CD4-positive, alpha-beta T cell (primary cell): ENCODE measurements around the gene TRAPPC2. TPM values are rescaled to one million over a fixed set of nuclear protein-coding genes. Genes with fewer than 3 reads are reported as not detected.
A peak's percentile ranks its signal among the peaks of the same experiment; 100 is the strongest.
"Not testable (repeated sequence)": the region's sequence is repeated elsewhere in the genome, so short reads cannot be mapped to it uniquely, and the experiment has no call there.

Source experiments
- ATAC-seq: fragments of 200-7000 bp; cut with Tn5 transposase; one replicate; pipeline ENCODE4 v1.10.0; 2022; ENCODE audit warnings: mild to moderate bottlenecking; ENCODE audit not compliant: poor library complexity
- CTCF ChIA-PET: fragments of 350-600 bp; sonication (Branson Sonifier 250); formaldehyde crosslinking; loops from one replicate; lab custom pipeline; 2021; ENCODE audit warnings: antibody characterized with exemption, inconsistent platforms; lab: Charles Lee
- POLR2A ChIA-PET: fragments of 350-600 bp; sonication (Branson Sonifier 250); formaldehyde crosslinking; loops from one replicate; lab custom pipeline; 2021; ENCODE audit warnings: antibody characterized with exemption, inconsistent platforms; lab: Charles Lee
- DNase-seq, 14 experiments: peaks; one replicate each; pipeline ENCODE4 v3.0.0-alpha.2; 2013 to 2020; ENCODE audit warnings: mixed read lengths in 2 of 14
- H3K27ac ChIP-seq, 2 donors: one replicate each; pipeline versions ENCODE4 v1.5.1 to v1.7.0; 2013; ENCODE audit warnings: low read length in 2 of 2, low read depth in 1 of 2, mild to moderate bottlenecking in 1 of 2
- H3K27me3 ChIP-seq, 2 experiments: 1 replicate in 1 of 2; 2 replicates in 1 of 2; pipeline versions ENCODE4 v1.6.1 to v1.7.0; 2013; ENCODE audit warnings: low read length in 2 of 2, control low read depth in 1 of 2, mild to moderate bottlenecking in 1 of 2, moderate library complexity in 1 of 2; ENCODE audit not compliant: insufficient read depth in 2 of 2, control insufficient read depth in 1 of 2
- H3K36me3 ChIP-seq: one replicate; pipeline ENCODE4 v1.6.1; 2013; ENCODE audit warnings: low read length, control low read depth; ENCODE audit not compliant: insufficient read depth
- H3K4me1 ChIP-seq: one replicate; pipeline ENCODE4 v1.6.1; 2013; ENCODE audit warnings: low read length, control low read depth; ENCODE audit not compliant: insufficient read depth
- H3K4me3 ChIP-seq: one replicate; pipeline ENCODE4 v1.5.1; 2013; ENCODE audit warnings: mild to moderate bottlenecking, low read length, moderate library complexity
- H3K9me3 ChIP-seq, 2 experiments: 1 replicate in 1 of 2; 2 replicates in 1 of 2; pipeline versions ENCODE4 v1.6.1 to v1.7.0; 2013; ENCODE audit warnings: low read length in 2 of 2, mild to moderate bottlenecking in 2 of 2, control low read depth in 1 of 2, moderate library complexity in 1 of 2; ENCODE audit not compliant: control insufficient read depth in 1 of 2, insufficient read depth in 1 of 2
- H3K27ac Mint-ChIP-seq: one replicate; pipeline ENCODE4 v1.8.0; 2020; ENCODE audit warnings: mixed read lengths
- H3K27me3 Mint-ChIP-seq: one replicate; pipeline ENCODE4 v1.8.0; 2021; ENCODE audit warnings: mixed read lengths
- H3K36me3 Mint-ChIP-seq: one replicate; pipeline ENCODE4 v1.8.0; 2021; ENCODE audit warnings: low read depth, mixed read lengths
- H3K4me1 Mint-ChIP-seq: one replicate; pipeline ENCODE4 v1.8.0; 2021; ENCODE audit warnings: low read depth, mixed read lengths
- H3K4me3 Mint-ChIP-seq: one replicate; pipeline ENCODE4 v1.8.0; 2020; ENCODE audit warnings: mild to moderate bottlenecking, mixed read lengths
- H3K9me3 Mint-ChIP-seq: one replicate; pipeline ENCODE4 v1.8.0; 2020; ENCODE audit warnings: mixed read lengths
- CTCF ChIP-seq: fragments of 200-600 bp; IDR thresholded peaks from one replicate; pipeline ENCODE4 v1.8.0; 2022; ENCODE audit warnings: antibody characterized with exemption, mild to moderate bottlenecking
- intact Hi-C, 2 experiments: fragments of 100-400 bp; cut with DNase I in 1 of 2; cut with micrococcal nuclease in 1 of 2; formaldehyde crosslinking; loops; one replicate each; pipeline versions ENCODE4 v1.15.1 to v1.9.0; 2023 to 2025; cut with DNase I, micrococcal nuclease
- total RNA-seq, 174 experiments: library from RNA in 2 of 174; stranded (reverse) in 2 of 174; gene quantifications; one replicate each; pipeline ENCODE4 v1.2.3 and lab custom pipeline; 2021 to 2026

Gene TRAPPC2
- total RNA-seq, 2 experiments from 2014 or later: 21.4 to 22.3 TPM

GRCh38 chrX:13670197-13670596 is 64.2 kb downstream of the TRAPPC2 start:
- H3K27me3 Mint-ChIP-seq: no peaks in the 10 kb centered on the region
- no peak for TF ChIP-seq CTCF
- ATAC-seq (no peak), DNase-seq (peak in 1 of 14 experiments; percentile 24)
- Histone ChIP-seq H3K27ac (no peak overlapping the region), H3K4me3 (no peak overlapping the region), H3K27me3 (no peaks in the 10 kb centered on the region), H3K4me1 (peaks cover 3% of the 10 kb centered on the region), H3K9me3 (no peaks in the 10 kb centered on the region), H3K36me3 (peaks cover 2% of the 10 kb centered on the region)
- no peak overlapping the region for H3K27ac Mint-ChIP-seq
- H3K4me1 Mint-ChIP-seq: peaks cover 10% of the 10 kb centered on the region
- no peak overlapping the region for H3K4me3 Mint-ChIP-seq
- POLR2A ChIA-PET: no interaction called here
- intact Hi-C loops: no loop called here
- peaks cover 25% of the 10 kb centered on the region for H3K36me3 Mint-ChIP-seq
- no peaks in the 10 kb centered on the region for H3K9me3 Mint-ChIP-seq
- CTCF ChIA-PET: interaction anchor here (1.6 kb wide), 1 partner anchor 14 kb away, joined by 5 read pairs; no protein-coding TSS in a partner anchor

GRCh38 chrX:13669755-13670154 is 64.7 kb downstream of the TRAPPC2 start:
- ATAC-seq, DNase-seq, H3K36me3 ChIP-seq, H3K4me1 Mint-ChIP-seq, H3K27ac ChIP-seq, H3K4me1 ChIP-seq, H3K9me3 ChIP-seq, intact Hi-C loops, H3K4me3 Mint-ChIP-seq, H3K27me3 Mint-ChIP-seq, H3K27me3 ChIP-seq, H3K9me3 Mint-ChIP-seq: not testable (repeated sequence)
- ChIA-PET CTCF (interaction anchor here (0.8 to 1.6 kb wide), 3 partner anchors 11 to 18 kb away, joined by 3 to 5 read pairs (median 3); no protein-coding TSS in a partner anchor), POLR2A (interaction anchor here (0.7 to 1.4 kb wide), 3 partner anchors 16 to 66 kb away, joined by 3 to 6 read pairs (median 3); partner anchors contain the start of gene RAB9A)
- peak overlapping the region; percentile 9 for H3K4me3 ChIP-seq
- Mint-ChIP-seq H3K27ac (peak overlapping the region; percentile 78), H3K36me3 (peaks cover 25% of the 10 kb centered on the region)

GRCh38 chrX:13669246-13669737 is 65.1 kb downstream of the TRAPPC2 start:
- intact Hi-C loops: no loop called here
- DNase-seq (peak in 9 of 14 experiments; percentile 5 to 87 (median 34)), ATAC-seq (peak; percentile 84)
- TF ChIP-seq CTCF: no peak
- Mint-ChIP-seq H3K27ac (peak overlapping the region; percentile 78), H3K36me3 (peaks cover 26% of the 10 kb centered on the region), H3K4me1 (peaks cover 10% of the 10 kb centered on the region), H3K4me3 (peak overlapping the region; percentile 36), H3K27me3 (no peaks in the 10 kb centered on the region), H3K9me3 (no peaks in the 10 kb centered on the region)
- Histone ChIP-seq H3K4me3 (peak overlapping the region; percentile 9), H3K27ac (peak overlapping the region in 1 of 2 donors; percentile 24), H3K9me3 (no peaks in the 10 kb centered on the region), H3K27me3 (no peaks in the 10 kb centered on the region), H3K36me3 (peaks cover 4% of the 10 kb centered on the region), H3K4me1 (peaks cover 3% of the 10 kb centered on the region)
- POLR2A ChIA-PET: interaction anchor here (0.7 to 1.4 kb wide), 3 partner anchors 16 to 66 kb away, joined by 3 to 6 read pairs (median 3); partner anchors contain the start of gene RAB9A
- CTCF ChIA-PET: interaction anchor here (0.8 to 1.6 kb wide), 3 partner anchors 11 to 18 kb away, joined by 3 to 5 read pairs (median 3); no protein-coding TSS in a partner anchor
